GM12878 (cell line): ENCODE data around the gene P2RY11. TPM values are rescaled to one million over a fixed set of nuclear protein-coding genes. Genes with fewer than 3 reads are reported as not detected.

ENCODE experiments used
- ATAC-seq: fragments of 200-7000 bp; cut with Tn5 transposase; 3 replicates; pipeline ENCODE4 v1.9.1; 2020; ENCODE audit warnings: mild to moderate bottlenecking, moderate library complexity
- BruUV-seq: library from RNA; stranded (reverse); fragments of 400-500 nt; replicated peaks from 2 replicates; lab custom pipeline; 2021; lab: Mats Ljungman, UMichigan
- CTCF ChIA-PET: fragments of 300-600 bp; sonication (Branson Sonifier 250); formaldehyde crosslinking; extraction: SDS; loops from one replicate; lab custom pipeline; 2021; ENCODE audit warnings: inconsistent platforms; lab: Yijun Ruan, JAX
- POLR2A ChIA-PET: fragments of 350-600 bp; formaldehyde crosslinking; extraction: SDS; loops from one replicate; lab custom pipeline; 2021; ENCODE audit warnings: inconsistent platforms; lab: Charles Lee
- RAD21 ChIA-PET: fragments of 300-600 bp; sonication (Branson Sonifier 250); formaldehyde crosslinking; loops from one replicate; lab custom pipeline; 2023; ENCODE audit warnings: antibody characterized with exemption; ENCODE audit not compliant: unreplicated experiment; lab: Charles Lee
- SMC1A ChIA-PET: fragments of 300-600 bp; sonication (Branson Sonifier 250); formaldehyde crosslinking; loops from one replicate; lab custom pipeline; 2023; ENCODE audit not compliant: unreplicated experiment, uncharacterized antibody; lab: Charles Lee
- DNase-seq: peaks from one replicate; pipeline ENCODE4 v3.0.0-alpha.2; 2011; ENCODE audit warnings: low read depth, low spot score
- FAIRE-seq: peaks from 3 replicates; lab custom pipeline; 2011; peaks lifted over from hg19 to GRCh38; lab: Jason Lieb, UNC
- H2AFZ ChIP-seq: 2 replicates; pipeline ENCODE4 v1.6.0; 2011; ENCODE audit warnings: low read depth, low read length, control low read depth; ENCODE audit not compliant: control insufficient read depth
- H3K27ac ChIP-seq: 2 replicates; pipeline ENCODE4 v1.5.1; 2011; ENCODE audit warnings: control low read depth; ENCODE audit not compliant: control insufficient read depth, insufficient read depth
- H3K27me3 ChIP-seq, 2 experiments: replicated peaks in 1 of 2; 2 replicates each; pipeline versions ENCODE4 v1.6.0 to v1.6.1; 2011; ENCODE audit warnings: low read length in 1 of 2; ENCODE audit not compliant: control insufficient read depth in 2 of 2, insufficient read depth in 2 of 2
- H3K36me3 ChIP-seq, 2 experiments: 2 replicates each; pipeline ENCODE4 v1.5.1; 2011; ENCODE audit warnings: low read length in 1 of 2; ENCODE audit not compliant: control insufficient read depth in 2 of 2, insufficient read depth in 2 of 2
- H3K4me1 ChIP-seq: 2 replicates; pipeline ENCODE4 v1.6.1; 2011; ENCODE audit warnings: mild to moderate bottlenecking, low read length, moderate library complexity, mixed read lengths; ENCODE audit not compliant: control insufficient read depth, insufficient read depth
- H3K4me2 ChIP-seq: 2 replicates; pipeline ENCODE4 v1.6.0; 2011; ENCODE audit warnings: control low read depth; ENCODE audit not compliant: control insufficient read depth, insufficient read depth
- H3K4me3 ChIP-seq: fragments of 200-600 bp; sonication (generic); 2 replicates; pipeline ENCODE4 v1.5.1; 2016
- H3K79me2 ChIP-seq: 2 replicates; pipeline ENCODE4 v1.6.0; 2011; ENCODE audit warnings: low read length; ENCODE audit not compliant: control insufficient read depth, insufficient read depth
- H3K9ac ChIP-seq: 2 replicates; pipeline ENCODE4 v1.8.0; 2011; ENCODE audit warnings: low read length, control low read depth, mixed read lengths; ENCODE audit not compliant: control insufficient read depth, insufficient read depth
- H3K9me3 ChIP-seq: replicated peaks from 3 replicates; pipeline ENCODE4 v1.5.1; 2011; ENCODE audit warnings: mild to moderate bottlenecking, low read length; ENCODE audit not compliant: control insufficient read depth, insufficient read depth
- H4K20me1 ChIP-seq: 2 replicates; pipeline ENCODE4 v1.6.0; 2011; ENCODE audit not compliant: control insufficient read depth, insufficient read depth
- CBFB ChIP-seq: IDR thresholded peaks from 2 replicates; pipeline ENCODE4 v1.6.1; 2016; ENCODE audit warnings: antibody characterized with exemption, low read depth
- CBX5 ChIP-seq: sonication (generic); IDR thresholded peaks from 2 replicates; pipeline ENCODE4 v1.6.1; 2016; ENCODE audit warnings: low read depth, moderate library complexity, mild to moderate bottlenecking, inconsistent platforms
- ELK1 ChIP-seq: IDR thresholded peaks from 2 replicates; pipeline ENCODE4 v1.6.1; 2012; ENCODE audit warnings: low read depth, low read length, improper control_type of control experiment
- JUNB ChIP-seq: IDR thresholded peaks from 2 replicates; pipeline ENCODE4 v1.6.1; 2016; ENCODE audit warnings: antibody characterized with exemption, mild to moderate bottlenecking
- MEF2A ChIP-seq: IDR thresholded peaks from 2 replicates; pipeline ENCODE4 v1.6.1; 2011; ENCODE audit warnings: low read depth, mild to moderate bottlenecking, low read length, moderate library complexity; ENCODE audit not compliant: insufficient read depth
- POLR2A ChIP-seq: IDR thresholded peaks from 2 replicates; pipeline ENCODE4 v1.6.1; 2011; ENCODE audit warnings: low read depth, mild to moderate bottlenecking, low read length
- RBBP5 ChIP-seq: fragments of 200-600 bp; sonication (generic); conservative IDR thresholded peaks from 2 replicates; pipeline ENCODE4 v1.6.1; 2016
- RUNX3 ChIP-seq: IDR thresholded peaks from 2 replicates; pipeline ENCODE4 v1.6.1; 2012; ENCODE audit warnings: low read length, inconsistent platforms
- TAF1 ChIP-seq: IDR thresholded peaks from 2 replicates; pipeline ENCODE4 v1.6.1; 2011; ENCODE audit warnings: mild to moderate bottlenecking, low read depth, low read length, borderline replicate concordance
- WGBS: methylation state at CpG from one replicate; pipeline ENCODE4 v1.1.6; 2016; ENCODE audit warnings: low lambda C conversion rate; ENCODE audit not compliant: insufficient replicate concordance, insufficient coverage; ENCODE audit errors: missing lambda C conversion rate; 5-methylcytosine and 5-hydroxymethylcytosine counted together
- in situ Hi-C: fragments of 300-500 bp; cut with MboI; formaldehyde crosslinking; loops from 9 replicates; pipeline ENCODE4 v1.14.3; 2018; ENCODE audit warnings: mixed read lengths
- intact Hi-C: fragments of 100-400 bp; cut with micrococcal nuclease; formaldehyde crosslinking; loops from one replicate; pipeline ENCODE4 v1.14.2; 2022; ENCODE audit not compliant: unreplicated experiment
- polyA plus RNA-seq, 11 experiments: library from polyadenylated mRNA; depleted of rRNA in 4 of 11; unstranded in 6 of 11; stranded (reverse) in 5 of 11; fragments of >200 nt; fragmentation: Nextera tagmentation in 4 of 11; fragmentation: Illumina TruSeq in 1 of 11; extraction: Ambion mirVana in 4 of 11; extraction: Trizol in 1 of 11; gene quantifications; 1 replicate in 1 of 11; 2 replicates in 10 of 11; pipeline versions ENCODE4 v1.2.1 to v1.2.3, GENCODE V29; 2011 to 2016; ENCODE audit warnings: inconsistent platforms in 2 of 11, missing spikeins in 2 of 11, low read depth in 1 of 11
- total RNA-seq, 4 experiments: library from RNA; depleted of rRNA in 3 of 4; stranded (reverse); fragments of >200 nt in 3 of 4; fragmentation: Illumina TruSeq in 1 of 4; extraction: Trizol in 1 of 4; gene quantifications; 2 replicates each; pipeline versions ENCODE4 v1.2.1 to v1.2.3, GENCODE V29; 2013 to 2021

The P2RY11 gene
- total and polyA plus RNA-seq, 10 of the 15 experiments (the other 5 are each of a cell fraction or from before 2014, with no cell fraction given) = 0.14 to 46.5 (median 7.6) TPM

GRCh38 chr19:10136936-10137335, 25.4 kb downstream of the P2RY11 start (continued):
- no peak for TF ChIP-seq RUNX3
- no peak for TF ChIP-seq JUNB
- TF ChIP-seq MEF2A = no peak
- TF ChIP-seq ELK1 = no peak
- no peak for TF ChIP-seq CBFB

- ChIA-PET SMC1A (no interaction called here), CTCF (no interaction called here), POLR2A (interaction anchor here (0.6 kb wide), 1 partner anchor 174 kb away, joined by 3 read pairs; no protein-coding TSS in a partner anchor), RAD21 (no interaction called here)
- DNase-seq (no peak), ATAC-seq (no peak), FAIRE-seq (no peak)
- Histone ChIP-seq H2AFZ (no peak overlapping the region), H3K9me3 (no peaks in the 10 kb centered on the region), H3K27ac (no peak overlapping the region), H3K4me3 (no peak overlapping the region), H3K36me3 (peaks cover 55 to 74% of the 10 kb centered on the region in 2 experiments), H3K79me2 (no peaks in the 10 kb centered on the region), H3K4me1 (no peaks in the 10 kb centered on the region), H4K20me1 (no peaks in the 10 kb centered on the region), H3K27me3 (no peaks in the 10 kb centered on the region), H3K9ac (no peak overlapping the region), H3K4me2 (no peak overlapping the region)
- TF ChIP-seq CBX5 = no peak
- no peak for TF ChIP-seq TAF1
- no peak for TF ChIP-seq RBBP5
- TF ChIP-seq POLR2A = peak; percentile 34
- BruUV-seq = no TSS peak
- intact Hi-C loops (no loop called here), in situ Hi-C loops (no loop called here)
- WGBS = 87% methylated on average over 38 of the region's 38 CpGs
Measured at GRCh38 chr19:10137751-10138682, 26.5 kb downstream of the P2RY11 start.
